NCI-H146 (cell line): Measurements from ENCODE around the gene CHMP2A.

Experiments
- DNase-seq: peaks from one replicate; lab custom pipeline; 2025; lab: John Stamatoyannopoulos, UW

The CHMP2A gene

DNA sequence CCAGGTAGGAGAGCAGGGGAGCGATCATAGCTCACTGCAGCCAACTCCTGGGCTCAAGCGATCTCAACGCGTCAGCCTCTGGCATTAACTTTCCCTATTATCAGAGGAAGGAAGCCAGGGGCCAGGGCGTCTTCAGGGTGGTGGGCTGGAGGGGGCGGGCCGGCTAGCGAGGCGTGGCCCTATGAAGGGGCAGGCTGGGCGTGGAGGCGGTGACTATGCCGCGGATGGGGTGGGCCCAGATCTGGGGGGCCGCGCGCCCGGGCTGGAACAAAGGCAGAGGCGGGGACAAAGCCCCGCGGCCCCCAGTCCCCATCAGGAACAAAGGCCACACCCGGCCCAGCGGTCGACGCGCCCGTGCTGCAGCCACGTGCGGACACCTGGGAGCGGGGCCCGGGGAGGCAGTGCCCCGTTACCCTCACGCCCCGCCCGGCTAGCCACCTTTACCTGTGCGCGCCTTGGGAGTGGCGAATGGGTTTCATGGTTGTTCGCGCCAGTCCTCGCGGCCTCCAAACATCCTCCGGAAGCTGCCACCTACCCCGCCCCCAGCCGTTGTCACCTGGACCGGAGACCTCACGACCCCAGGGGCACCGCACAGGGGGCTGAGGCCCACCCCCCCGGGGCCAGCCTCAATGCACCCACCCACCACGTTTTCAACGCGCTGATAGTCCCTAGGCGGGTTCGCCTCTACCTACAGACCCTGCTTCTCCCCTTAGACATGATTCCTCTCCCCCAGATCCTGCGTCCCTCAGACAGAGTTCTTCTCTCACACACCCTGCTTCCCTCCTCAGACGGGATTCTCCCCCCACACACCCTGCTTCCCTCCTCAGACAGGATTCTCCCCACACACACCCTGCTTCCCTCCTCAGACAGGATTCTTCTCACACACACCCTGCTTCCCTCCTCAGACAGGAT lies 16.4 kb downstream of the CHMP2A start:
- DNase-seq: no peak

DNA sequence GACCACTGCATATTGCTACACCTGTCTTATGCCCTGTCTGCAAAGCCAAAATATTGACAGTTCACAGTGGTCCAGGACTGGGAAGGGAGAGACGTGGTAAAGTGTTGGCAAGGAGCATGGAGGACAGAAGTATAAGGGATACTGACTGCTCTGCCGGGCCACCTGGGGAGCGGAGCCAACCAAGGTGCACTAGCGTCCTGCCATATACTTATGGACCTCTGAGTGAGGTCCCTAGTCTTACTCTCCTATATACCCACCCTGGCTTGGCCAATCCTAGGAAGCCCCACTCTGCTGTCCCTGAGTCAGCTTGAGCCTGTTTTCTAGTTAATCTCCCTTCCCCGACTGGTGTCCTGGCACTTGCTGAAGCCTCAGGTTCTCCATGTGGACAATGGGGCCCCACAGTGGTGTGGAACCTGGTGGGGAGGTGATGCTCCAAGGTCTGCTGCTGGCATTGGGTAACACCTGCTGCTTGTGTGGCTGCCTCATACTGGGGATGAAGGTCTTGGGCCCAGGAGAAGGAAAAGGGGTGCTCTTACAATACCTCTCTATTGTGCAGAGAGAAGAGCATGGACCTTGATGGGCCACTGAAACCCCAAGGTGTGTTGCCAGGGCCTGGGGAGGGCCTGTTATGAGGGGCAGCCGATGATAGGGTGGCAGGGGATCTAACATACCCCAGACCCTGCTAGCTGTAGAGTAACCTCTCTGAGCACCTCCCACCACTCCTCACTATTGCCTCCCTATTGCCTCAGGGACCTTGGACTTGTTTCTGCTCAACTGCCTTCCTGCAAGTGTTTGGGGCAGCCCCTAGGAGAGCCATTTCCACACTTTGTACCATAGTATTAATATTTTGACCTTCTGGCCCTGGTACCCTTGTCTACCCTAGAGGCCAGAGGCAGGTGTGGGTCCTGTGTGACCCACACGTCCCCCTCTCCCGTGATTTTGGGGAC lies 17.8 kb downstream of the CHMP2A start:
- no peak for DNase-seq

DNA sequence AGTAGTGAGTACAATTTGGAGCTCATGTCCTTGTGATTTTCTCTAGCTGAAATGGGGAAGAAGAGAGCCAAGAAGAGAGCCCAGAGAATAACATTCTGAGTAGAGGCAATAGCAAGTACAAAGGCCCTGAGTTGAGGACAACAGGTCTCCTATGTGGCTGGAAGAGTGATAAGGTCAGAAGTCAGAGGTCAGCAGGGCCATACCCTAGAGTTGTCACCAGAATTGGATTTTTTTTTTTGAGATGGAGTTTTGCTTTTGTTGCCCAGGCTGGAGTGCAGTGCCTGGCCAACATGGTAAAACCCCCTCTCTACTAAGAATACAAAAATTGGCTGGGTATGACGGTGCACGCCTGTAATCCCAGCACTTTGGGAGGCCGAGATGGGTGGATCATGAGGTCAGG lies 19.0 kb downstream of the CHMP2A start:
- no peak for DNase-seq

DNA sequence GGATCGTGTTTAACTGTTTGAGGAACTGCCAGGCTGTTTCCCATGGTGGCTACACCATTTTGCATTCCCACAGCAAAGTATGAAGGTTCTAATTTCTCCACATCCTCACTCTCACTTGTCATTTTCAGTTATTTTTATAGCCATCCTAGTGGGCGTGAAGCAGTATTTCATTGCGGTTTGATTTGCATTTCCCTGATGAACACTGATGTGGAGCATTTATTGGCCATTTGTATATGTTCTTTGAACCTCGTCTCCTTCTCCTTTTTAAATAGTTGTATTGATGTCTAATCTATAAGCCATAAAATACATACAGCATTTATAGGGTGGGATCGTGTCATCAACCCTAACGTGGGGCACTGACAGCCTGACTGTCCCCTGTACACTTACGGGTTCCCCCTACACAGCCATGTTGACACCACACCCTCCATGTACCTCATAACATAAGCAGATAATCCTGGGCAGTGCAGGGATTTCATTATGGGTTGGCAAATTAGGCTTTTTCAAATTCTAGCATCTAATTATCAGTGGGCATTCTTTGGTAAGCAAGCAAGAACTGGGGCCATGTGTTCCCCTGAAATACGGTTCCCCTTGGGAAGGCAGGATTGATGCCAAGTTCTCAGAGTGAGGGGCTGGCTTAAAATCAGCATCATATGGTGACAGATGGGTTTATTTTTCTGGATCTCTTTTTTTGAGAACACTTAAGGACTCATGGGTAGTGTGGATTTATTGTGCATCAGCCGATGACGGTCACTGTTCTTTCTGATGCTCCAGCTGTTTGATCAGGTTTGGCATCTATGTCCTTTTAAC lies 23.7 kb downstream of the CHMP2A start:
- no peak for DNase-seq

DNA sequence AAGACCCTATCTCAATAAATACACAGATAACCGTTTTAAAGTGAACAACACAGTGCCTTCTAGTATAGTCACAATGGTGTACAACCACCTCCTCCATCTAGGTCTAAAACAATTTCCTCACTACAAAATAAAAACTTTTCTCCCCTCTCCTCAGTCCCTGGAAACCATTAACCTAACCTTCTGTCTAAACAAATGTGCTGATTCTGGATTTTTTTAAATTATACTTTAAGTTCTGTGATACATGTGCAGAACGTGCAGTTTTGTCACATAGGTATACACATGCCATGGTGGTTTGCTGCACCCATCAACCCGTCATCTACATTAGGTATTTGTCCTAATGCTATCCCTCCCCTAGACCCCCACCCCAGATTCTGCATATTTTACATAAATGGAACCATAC lies 25.5 kb downstream of the CHMP2A start:
- DNase-seq: no peak

DNA sequence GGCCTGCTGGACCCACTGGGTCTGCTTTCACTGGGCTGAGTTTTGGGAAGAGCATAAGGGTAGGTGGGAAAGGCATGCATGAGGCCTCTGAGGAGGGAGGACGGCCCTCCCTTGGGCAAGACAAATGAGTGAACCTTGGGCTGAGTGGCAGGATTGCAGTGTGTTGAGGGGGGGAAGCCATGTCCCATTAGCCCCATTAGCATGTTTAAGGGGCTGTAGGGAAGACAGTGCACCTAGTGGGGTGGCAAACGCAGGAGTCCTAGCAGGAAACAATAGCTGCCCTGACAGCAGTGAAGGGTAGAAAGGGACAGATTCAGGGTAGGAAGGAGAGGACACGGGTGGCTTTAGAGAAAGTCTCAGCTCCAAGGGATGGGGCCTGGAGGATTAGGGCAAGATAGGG lies 32.2 kb downstream of the CHMP2A start:
- DNase-seq: no peak

DNA sequence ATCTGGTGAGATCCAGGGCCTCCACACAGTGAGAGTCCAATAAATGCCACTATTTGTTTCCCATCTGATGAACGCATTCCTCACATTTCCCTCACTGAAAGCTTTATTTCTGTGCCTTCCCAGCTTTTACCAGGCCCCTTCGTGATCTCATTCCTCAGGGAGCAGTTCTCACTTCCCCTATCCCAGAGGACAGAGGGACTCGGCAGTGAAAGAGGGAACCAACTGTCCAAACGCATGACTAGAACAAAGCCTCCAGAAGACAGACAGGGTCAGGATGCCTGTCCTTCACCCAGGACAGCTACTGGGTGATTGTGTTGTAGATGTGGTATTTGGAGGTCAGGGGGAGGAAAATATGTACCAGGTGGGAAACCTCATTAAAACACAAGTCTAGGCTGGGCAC lies 33.3 kb downstream of the CHMP2A start:
- no peak for DNase-seq

DNA sequence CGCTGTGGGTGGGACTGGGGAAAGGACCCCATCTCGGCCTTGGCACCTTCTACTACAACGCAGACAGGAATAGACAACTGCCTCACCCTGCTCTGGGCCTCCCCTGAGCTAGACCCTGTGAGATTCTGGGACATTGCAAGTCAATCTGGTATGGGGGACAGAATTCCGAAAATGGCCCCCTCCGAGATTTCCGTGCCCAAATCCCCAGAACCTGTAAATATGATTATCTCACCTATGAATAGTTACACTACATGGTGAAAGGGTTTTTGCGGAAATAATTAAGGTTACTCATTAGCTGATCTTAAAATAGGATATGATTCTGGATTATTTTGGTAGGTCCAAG lies 34.7 kb downstream of the CHMP2A start:
- DNase-seq: no peak

DNA sequence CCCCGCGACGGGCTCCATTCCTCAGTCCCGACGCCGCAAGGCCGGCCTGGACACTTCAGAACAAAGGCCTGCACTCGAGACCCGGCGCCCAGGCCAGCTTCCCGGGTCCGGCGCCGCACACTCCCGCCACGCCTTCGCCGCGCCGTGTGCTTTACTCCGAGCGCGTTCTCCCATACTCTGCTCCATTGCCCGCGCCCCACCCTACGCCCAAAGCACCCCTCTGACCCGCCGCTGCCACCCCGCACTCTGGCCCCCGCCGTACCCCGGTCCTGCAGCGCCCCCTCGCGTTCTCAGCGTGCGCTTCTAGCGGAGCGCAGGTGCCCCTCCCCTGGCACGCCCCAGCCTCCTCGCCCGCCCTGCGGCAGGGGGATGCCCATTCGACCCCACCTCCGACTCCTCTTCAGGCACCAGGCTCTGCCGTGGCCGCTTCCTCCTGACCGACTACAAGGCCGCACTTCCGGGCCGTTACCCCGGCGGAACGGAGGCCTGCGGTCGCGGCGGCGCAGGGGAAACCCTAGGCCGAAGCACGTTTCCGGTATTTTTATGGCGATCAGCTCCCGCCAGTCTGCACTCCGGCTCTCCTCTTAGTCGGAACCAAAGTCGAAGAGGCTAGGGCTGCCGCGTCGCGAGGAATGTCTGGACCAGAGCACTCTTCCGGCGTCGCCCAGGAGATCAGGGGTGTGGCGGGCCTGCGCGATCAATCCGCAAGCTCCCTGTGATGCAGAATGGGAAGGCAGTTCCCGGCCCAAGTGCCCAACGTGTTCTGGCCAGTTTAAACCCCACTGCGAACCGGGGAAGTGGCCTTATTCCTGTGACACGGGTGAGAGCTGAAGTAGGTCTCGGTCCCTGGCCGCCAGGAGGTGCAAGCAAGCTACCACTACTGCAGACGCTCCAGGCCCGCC lies 35.3 kb downstream of the CHMP2A start, which contains the start of gene ZBTB45:
Gene ZBTB45, minus strand, starts transcription at position 456 of the 902 bp plus-strand sequence. CDS start 2,137 bp downstream, outside the sequence.
- peak; percentile 98 for DNase-seq

DNA sequence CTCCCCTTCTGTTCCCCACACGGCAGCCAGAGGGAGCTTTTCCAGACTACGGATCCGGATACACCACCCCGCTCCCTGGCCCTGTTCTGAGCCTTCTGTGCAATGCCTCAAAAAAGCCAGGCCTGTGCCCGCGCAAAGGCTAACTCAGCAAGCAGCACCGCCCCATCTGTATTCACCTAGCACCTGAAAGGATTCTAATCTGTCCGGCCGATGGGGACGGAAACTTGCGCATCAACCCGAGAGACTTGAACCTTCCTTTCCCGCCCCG lies 35.9 kb downstream of the CHMP2A start:
- peak; percentile 84 for DNase-seq

DNA sequence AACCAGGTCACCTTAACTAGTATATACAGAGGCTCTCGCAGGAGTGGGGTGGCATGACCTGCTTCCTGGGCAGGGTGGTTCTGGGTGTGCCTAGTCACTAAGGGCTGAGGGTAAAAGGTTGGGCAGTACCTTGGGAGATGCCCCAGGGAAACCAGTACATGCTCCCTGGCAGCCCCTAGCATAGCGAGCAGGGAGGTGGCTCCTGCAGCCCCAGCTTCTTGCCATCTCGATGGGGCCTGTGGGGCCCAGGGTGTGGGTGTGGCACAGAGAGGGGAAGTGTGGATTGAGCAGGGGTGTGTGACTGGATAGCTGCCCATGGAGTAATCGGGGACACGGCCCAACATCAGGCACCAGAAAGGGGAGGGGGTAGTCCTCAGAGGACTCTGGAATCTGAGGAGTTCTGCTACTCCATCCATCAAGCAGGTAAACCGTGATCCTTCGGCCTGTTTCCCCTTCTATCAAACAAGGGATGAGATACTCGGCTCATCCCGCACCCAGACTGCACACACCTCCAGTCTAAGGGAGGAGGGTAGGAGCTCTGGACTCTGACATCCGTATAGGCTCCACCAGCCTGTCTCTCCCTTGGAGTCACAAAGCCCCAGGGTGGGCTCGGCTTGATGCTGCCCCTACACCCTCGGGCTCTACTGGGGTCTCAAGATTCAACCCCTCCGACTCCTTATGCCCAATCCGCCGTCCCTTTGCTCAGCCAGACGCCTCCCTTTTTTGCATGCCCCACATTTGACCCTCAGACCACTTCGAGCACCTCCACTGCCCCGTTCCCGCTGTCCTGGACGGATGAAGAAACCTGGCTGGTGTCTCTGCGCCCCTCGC lies 36.4 kb downstream of the CHMP2A start:
- no peak for DNase-seq

DNA sequence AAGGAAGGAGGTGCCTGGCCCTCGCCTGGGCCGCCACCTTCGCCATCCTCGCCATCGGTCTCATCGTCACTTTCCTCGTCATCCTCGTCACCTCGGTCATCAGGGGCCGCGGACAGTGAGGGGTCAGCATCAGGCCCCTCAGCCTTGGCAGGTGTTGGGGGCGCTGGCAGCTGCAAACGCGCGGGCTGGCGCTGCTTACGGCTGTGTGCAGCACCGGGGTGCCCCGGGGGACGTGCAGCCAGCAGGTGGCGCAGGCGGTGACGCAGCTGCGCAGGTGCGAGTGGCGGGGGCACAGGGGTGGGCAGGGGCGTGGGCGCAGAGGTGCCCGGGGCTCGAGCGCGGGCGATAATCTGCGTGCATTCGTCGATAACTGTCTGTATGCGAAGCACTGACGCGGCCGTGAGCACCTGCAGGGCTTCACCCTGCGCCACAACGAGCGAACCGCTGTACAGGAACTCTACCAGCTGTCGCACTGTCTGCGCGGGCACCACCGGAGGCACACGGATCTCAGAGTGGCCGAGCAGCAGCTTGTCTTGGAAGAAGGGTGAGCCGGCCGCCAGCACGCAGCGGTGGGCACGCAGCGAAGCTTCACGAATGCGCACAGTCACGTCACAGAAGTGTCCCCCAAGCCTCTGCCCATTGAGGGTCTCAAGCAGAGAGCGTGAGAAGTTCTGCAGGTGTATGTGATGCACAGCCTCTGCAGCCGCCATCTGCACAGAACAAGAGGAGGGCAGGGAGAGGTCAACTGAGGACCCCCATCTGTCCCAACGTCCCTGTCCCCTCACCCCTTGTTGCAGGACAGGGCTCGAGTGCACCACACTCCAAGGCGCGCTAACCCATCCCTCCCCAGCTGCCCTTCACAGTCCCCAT lies 37.7 kb downstream of the CHMP2A start:
- no peak for DNase-seq

DNA sequence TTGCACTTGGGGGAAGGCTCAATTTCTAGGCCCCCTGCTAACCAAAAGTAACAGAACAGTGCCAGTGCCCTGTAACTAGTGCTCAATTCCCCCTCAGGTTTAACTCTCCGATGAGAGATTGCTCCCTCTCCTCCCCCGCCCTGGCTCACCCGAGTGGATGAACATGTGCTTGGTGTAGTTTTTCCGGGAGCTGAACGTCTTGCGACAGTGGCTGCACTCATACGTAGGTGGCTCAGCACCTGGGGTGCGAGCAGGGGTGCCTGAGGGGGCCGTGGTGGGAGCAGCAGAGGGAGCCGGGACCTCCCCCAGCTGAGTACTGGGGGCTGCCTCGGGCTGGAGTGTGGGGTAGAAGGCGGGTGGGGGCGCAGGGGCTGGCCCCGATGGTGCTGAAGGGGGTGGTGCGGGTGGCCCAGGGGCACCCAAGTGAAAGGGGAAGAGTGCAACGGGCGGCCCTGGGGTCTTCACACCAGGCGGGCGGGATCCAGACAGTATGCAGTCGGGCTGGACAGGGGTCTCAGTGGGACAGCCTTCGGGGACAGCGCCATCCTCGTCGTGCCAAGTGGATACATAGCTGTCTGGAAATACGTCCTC lies 38.6 kb downstream of the CHMP2A start:
- DNase-seq: no peak

DNA sequence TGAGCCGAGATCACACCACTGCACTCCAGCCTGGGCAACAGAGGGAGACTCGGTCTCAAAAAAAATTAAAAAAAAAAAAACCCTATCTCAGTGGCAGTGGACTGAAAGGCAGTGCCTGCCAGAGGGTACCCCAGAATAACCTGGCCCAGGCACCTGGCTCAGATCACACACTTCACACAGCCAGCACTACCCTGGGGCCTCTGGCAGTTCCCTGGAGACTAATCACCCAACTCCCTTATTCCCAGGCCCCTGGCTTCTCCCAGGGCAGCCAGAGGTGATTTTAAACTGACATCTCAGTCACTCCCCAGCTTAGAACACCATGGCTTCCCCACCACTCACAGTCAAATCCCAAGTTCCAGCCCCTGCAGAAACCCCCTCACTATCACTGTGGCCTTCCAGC lies 39.6 kb downstream of the CHMP2A start:
- no peak for DNase-seq

DNA sequence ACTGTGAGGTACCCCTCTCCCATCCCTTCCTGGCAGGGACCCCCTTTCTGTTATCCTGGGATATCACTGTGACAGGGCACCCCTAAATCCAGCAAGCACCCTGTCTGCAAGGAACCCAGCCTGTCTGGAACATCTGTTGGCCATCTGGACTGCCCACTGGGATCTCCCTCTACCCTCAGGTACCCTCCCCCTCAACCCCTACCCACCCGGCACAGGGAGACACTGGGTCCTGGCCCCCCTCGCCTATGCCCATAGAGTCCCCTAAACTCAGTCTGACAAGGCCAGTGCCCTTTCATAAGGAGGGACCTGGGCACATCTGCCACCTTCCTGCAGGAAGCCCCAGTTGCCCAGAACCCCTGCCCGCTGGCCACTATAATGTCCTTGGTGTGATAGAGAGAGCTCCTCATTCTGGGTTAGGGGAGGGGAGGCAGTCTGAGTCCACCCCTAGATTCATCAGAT lies 40.3 kb downstream of the CHMP2A start:
- DNase-seq: no peak

DNA sequence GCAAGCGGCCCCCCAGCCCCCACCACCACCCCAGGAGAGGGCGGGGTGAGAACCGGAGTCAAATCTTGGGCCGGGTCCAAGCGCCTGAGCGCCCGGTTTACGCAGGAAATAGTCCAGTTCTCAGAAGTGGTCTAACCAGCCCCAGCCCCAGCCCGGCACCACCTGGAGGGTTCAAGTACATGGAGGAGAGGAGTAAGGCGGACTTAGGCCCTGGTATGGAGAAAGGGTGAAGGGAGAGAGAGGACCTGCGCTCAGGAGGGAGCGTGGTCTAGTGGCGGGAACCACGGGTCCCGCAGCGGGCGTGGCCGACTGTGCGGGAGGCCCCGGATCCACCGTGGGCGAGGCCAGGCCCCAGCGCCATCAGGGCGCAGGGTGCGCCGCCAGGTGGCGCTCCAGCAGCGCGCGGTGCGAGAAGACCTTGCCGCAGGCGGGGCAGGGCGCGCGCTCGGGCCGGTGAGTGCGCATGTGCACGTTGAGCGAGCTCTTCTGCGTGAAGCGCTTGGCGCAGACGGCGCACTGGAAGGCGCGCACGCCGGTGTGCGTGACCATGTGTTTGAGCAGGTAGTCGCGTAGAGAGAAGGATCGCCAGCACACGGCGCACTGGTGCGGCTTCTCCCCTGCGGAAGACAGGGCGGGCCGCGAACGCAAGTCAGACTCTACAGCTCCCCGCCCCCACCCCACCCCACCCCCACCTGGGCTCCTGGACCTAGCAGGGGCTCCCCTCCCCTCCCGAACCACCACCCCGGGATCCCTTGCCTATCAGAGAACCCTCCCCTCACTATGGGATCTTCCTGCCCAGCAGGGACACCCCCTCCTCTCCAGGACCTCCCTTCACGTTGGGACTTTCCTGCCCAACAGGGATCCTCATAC lies 41.0 kb downstream of the CHMP2A start:
- DNase-seq: peak; percentile 88

DNA sequence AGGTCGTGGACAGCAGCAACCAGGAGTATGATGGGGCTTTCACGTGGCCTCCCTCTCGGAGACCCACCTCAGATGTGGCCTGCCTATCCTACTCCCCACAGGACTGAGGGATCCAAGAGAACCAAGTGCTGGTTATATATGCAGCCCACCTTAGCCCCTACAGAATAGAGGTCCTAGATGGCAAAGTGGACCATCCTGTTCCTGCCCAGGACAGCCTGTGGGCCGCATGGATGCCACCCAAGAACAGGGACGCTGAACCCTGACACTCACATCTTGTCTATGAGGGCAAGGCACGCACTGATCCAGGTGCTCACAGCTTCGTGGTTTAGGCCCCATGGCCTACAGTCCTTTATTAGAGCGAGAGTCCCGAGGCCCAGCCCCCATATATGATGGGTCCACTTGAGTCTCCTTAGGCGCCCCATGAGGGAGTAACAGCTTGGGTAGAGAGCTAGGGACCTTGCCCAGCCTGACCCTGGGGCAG lies 41.7 kb downstream of the CHMP2A start:
- no peak for DNase-seq
